GM23338 (cell line): Measurements from ENCODE around the gene POU2F3. TPM values are rescaled to one million over a fixed set of nuclear protein-coding genes. Genes with fewer than 3 reads are reported as not detected.

Experiments
- ATAC-seq: fragments of 200-7000 bp; cut with Tn5 transposase; 3 replicates; pipeline ENCODE4 v1.9.1; 2020
- DNase-seq: peaks from one replicate; pipeline ENCODE4 v3.0.0-alpha.2; 2015; ENCODE audit warnings: low spot score
- H2AFZ ChIP-seq: fragments of 200-600 bp; sonication (generic); 2 replicates; pipeline ENCODE4 v1.8.0; 2016; ENCODE audit warnings: antibody characterized with exemption, mild to moderate bottlenecking, moderate library complexity
- H3F3A ChIP-seq: fragments of 200-600 bp; sonication (generic); replicated peaks from 2 replicates; pipeline ENCODE4 v1.8.0; 2017; ENCODE audit warnings: antibody characterized with exemption, mixed run types, low read depth
- H3K27ac ChIP-seq: fragments of 200-600 bp; sonication (generic); 2 replicates; pipeline ENCODE4 v1.6.1; 2016; ENCODE audit warnings: low read depth
- H3K27me3 ChIP-seq: fragments of 200-600 bp; sonication (generic); 2 replicates; pipeline ENCODE4 v1.8.0; 2016; ENCODE audit warnings: mild to moderate bottlenecking, mixed run types, moderate library complexity; ENCODE audit not compliant: insufficient read depth
- H3K36me3 ChIP-seq: fragments of 200-600 bp; sonication (generic); 2 replicates; pipeline ENCODE4 v1.8.0; 2016; ENCODE audit warnings: mild to moderate bottlenecking; ENCODE audit not compliant: insufficient read depth
- H3K4me1 ChIP-seq: fragments of 200-600 bp; sonication (generic); 2 replicates; pipeline ENCODE4 v1.8.0; 2016; ENCODE audit warnings: mild to moderate bottlenecking, moderate library complexity; ENCODE audit not compliant: insufficient read depth
- H3K4me2 ChIP-seq: fragments of 200-600 bp; sonication (generic); 2 replicates; pipeline ENCODE4 v1.7.1; 2017; ENCODE audit warnings: mixed run types
- H3K4me3 ChIP-seq: fragments of 200-600 bp; sonication (generic); 2 replicates; pipeline ENCODE4 v1.6.1; 2016; ENCODE audit warnings: mixed run types
- H3K79me2 ChIP-seq: fragments of 200-600 bp; sonication (generic); replicated peaks from 2 replicates; pipeline ENCODE4 v1.8.0; 2017; ENCODE audit warnings: mild to moderate bottlenecking; ENCODE audit not compliant: insufficient read depth
- H3K9me2 ChIP-seq: fragments of 200-600 bp; sonication (generic); 2 replicates; pipeline ENCODE4 v1.8.0; 2017; ENCODE audit not compliant: insufficient read depth
- H4K20me1 ChIP-seq: fragments of 200-600 bp; sonication (generic); replicated peaks from 2 replicates; pipeline ENCODE4 v1.8.0; 2017; ENCODE audit warnings: mild to moderate bottlenecking; ENCODE audit not compliant: insufficient read depth
- H3K27ac Mint-ChIP-seq: 2 replicates; pipeline ENCODE4 v1.8.0; 2020; ENCODE audit warnings: inconsistent platforms, mild to moderate bottlenecking, moderate library complexity, mixed read lengths
- H3K27me3 Mint-ChIP-seq: 3 replicates; pipeline ENCODE4 v1.8.0; 2022; ENCODE audit warnings: low read depth, mild to moderate bottlenecking, moderate library complexity, mixed read lengths, inconsistent platforms; ENCODE audit not compliant: insufficient read depth, poor library complexity
- H3K36me3 Mint-ChIP-seq: 3 replicates; pipeline ENCODE4 v1.8.0; 2021; ENCODE audit warnings: low read depth, mild to moderate bottlenecking, inconsistent platforms, moderate library complexity, mixed read lengths
- H3K4me1 Mint-ChIP-seq: 3 replicates; pipeline ENCODE4 v1.8.0; 2020; ENCODE audit warnings: mild to moderate bottlenecking, inconsistent platforms, mixed read lengths
- H3K4me3 Mint-ChIP-seq: 3 replicates; pipeline ENCODE4 v1.8.0; 2021; ENCODE audit warnings: moderate library complexity, mild to moderate bottlenecking, inconsistent platforms, mixed read lengths
- H3K9me3 Mint-ChIP-seq: 3 replicates; pipeline ENCODE4 v1.8.0; 2020; ENCODE audit warnings: moderate library complexity, mild to moderate bottlenecking, inconsistent platforms, mixed read lengths
- CREB1 ChIP-seq: fragments of 250-450 bp; sonication (Bioruptor Pico); IDR thresholded peaks from 2 replicates; pipeline ENCODE4 v1.5.0; 2020; ENCODE audit warnings: low read depth, mild to moderate bottlenecking, moderate library complexity
- EZH2phosphoT487 ChIP-seq: fragments of 200-600 bp; sonication (generic); IDR thresholded peaks from one replicate; pipeline ENCODE4 v1.8.1; 2018; ENCODE audit warnings: antibody characterized with exemption; ENCODE audit not compliant: unreplicated experiment
- JUNB ChIP-seq: IDR thresholded peaks from one replicate; pipeline ENCODE4 v1.6.1; 2016; ENCODE audit warnings: antibody characterized with exemption; ENCODE audit not compliant: unreplicated experiment
- POLR2AphosphoS5 ChIP-seq: IDR thresholded peaks from 2 replicates; pipeline ENCODE4 v1.6.1; 2016; ENCODE audit warnings: antibody characterized with exemption, low read depth
- ZNF114 ChIP-seq: fragments of 250-450 bp; sonication (Bioruptor Pico); IDR thresholded peaks from 2 replicates; pipeline ENCODE4 v1.5.0; 2020; ENCODE audit warnings: mild to moderate bottlenecking, moderate library complexity
- ZNF331 ChIP-seq: fragments of 250-450 bp; sonication (Bioruptor Pico); IDR thresholded peaks from 2 replicates; pipeline ENCODE4 v1.5.0; 2020; ENCODE audit warnings: low read depth, mild to moderate bottlenecking, moderate library complexity
- polyA plus RNA-seq: library from polyadenylated mRNA; unstranded; fragments of >200 nt; fragmentation: Nextera tagmentation; extraction: Ambion mirVana; gene quantifications from 2 replicates; pipeline ENCODE4 v1.2.1, GENCODE V29; 2016
- total RNA-seq: library from RNA; depleted of rRNA; stranded (reverse); fragments of >200 nt; shearing (Covaris generic); gene quantifications from 2 replicates; pipeline ENCODE4 v1.2.3, GENCODE V29; 2014
- TF ChIP-seq, protein P1 (sequence below): IDR thresholded peaks from 2 replicates; pipeline ENCODE4 v1.6.1; 2016; ENCODE audit warnings: antibody characterized with exemption
- TF ChIP-seq, protein P2 (sequence below): fragments of 250-450 bp; sonication (Bioruptor Pico); IDR thresholded peaks from 2 replicates; pipeline ENCODE4 v1.5.0; 2020; ENCODE audit warnings: mild to moderate bottlenecking, moderate library complexity

The POU2F3 gene
- total and polyA plus RNA-seq, 2 experiments from 2014 or later: 0.45 to 0.79 TPM

DNA sequence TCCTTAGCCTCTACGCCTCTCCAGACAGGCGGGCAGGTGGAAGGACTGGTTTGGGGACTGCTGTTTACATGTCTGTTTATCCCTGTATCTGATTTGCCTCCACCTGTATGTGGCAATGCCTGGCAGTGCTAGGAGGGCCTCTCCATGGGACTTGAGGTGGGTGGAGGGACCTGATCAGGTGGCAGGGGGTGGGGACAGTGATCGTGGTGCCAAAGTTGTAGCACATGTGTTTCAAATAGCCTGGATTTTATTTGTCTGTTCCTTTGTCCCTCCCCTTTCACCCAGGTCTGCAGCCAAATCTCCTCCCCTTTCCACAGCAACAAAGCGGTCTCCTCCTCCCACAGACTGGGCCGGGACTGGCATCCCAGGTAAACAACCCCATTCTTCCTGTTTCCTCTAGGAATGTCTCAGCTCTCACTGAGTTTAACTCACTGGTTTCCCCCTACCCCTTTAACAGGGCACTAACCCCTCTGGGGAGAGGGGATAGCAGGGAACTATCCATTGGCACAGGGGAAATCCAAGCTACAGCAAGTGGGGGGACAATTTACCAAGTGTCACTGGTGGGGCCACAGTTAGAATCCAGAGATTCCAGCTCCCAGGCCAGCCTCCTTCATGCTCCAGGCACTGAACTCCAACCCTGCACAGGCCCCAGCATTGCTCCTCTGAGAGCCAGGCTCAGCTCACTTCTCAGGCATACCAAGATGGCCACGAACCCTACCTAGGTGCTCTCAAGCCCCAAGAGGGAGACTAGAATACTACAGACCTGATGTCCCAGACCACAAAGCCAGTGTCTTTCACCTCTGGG is 62.3 kb downstream of the POU2F3 start:
- Histone ChIP-seq H2AFZ (peak overlapping the region; percentile 72; the same call in 1 of the 2 replicates), H3F3A (no peaks in the 10 kb centered on the region), H3K4me1 (peaks cover 14% of the 10 kb centered on the region), H3K79me2 (no peaks in the 10 kb centered on the region), H3K27ac (no peak overlapping the region), H3K9me2 (no peaks in the 10 kb centered on the region), H3K36me3 (no peaks in the 10 kb centered on the region), H3K4me3 (no peak overlapping the region), H4K20me1 (no peaks in the 10 kb centered on the region), H3K4me2 (no peak overlapping the region), H3K27me3 (no peaks in the 10 kb centered on the region)
- TF ChIP-seq EZH2phosphoT487: no peak
- TF ChIP-seq, protein P1, sequence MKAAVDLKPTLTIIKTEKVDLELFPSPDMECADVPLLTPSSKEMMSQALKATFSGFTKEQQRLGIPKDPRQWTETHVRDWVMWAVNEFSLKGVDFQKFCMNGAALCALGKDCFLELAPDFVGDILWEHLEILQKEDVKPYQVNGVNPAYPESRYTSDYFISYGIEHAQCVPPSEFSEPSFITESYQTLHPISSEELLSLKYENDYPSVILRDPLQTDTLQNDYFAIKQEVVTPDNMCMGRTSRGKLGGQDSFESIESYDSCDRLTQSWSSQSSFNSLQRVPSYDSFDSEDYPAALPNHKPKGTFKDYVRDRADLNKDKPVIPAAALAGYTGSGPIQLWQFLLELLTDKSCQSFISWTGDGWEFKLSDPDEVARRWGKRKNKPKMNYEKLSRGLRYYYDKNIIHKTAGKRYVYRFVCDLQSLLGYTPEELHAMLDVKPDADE: no peak
- ATAC-seq (no peak; the same call in 2 of the 3 replicates), DNase-seq (no peak)
- Mint-ChIP-seq H3K9me3 (no peaks in the 10 kb centered on the region), H3K27me3 (peaks cover 11% of the 10 kb centered on the region), H3K36me3 (no peaks in the 10 kb centered on the region), H3K4me1 (peaks cover 28% of the 10 kb centered on the region), H3K27ac (no peak overlapping the region), H3K4me3 (no peak overlapping the region)

DNA sequence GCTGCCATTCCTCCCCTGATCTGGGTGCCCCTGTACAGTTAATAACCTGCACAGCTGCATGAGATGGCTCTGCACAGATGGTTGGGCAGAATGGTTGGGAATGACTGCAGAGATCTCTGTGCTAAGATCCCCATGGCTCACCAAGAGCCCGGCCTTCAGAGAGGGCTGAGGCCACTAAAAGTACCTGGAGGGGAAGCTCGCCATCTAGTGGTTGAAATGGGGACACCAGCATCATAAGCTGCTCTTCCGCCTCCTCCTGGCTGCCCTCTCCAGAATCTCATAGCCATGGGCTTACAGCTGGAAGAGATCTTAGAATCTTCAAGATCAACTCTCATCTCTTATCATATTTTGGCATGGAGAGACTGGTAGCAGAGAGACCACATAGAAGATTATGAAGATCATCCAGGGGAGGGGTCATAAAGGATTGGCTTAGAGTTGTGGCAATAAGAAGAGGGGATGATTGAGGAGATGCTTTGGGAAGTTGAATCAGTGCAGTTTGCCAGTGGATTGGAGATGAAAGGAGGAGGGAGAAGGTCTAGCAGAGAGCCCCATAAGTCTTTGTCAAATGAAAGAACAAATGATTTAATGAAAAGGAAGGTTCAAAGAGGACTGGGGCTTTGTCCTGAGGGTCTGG is 63.2 kb downstream of the POU2F3 start:
- H3F3A ChIP-seq: no peaks in the 10 kb centered on the region
- H3K9me3 Mint-ChIP-seq: no peaks in the 10 kb centered on the region
- no peaks in the 10 kb centered on the region for H4K20me1 ChIP-seq
- H3K4me1 ChIP-seq: peaks cover 16% of the 10 kb centered on the region
- peaks cover 30% of the 10 kb centered on the region for H3K4me1 Mint-ChIP-seq
- H3K9me2 ChIP-seq: no peaks in the 10 kb centered on the region
- no peak overlapping the region for H3K4me3 ChIP-seq
- H3K4me3 Mint-ChIP-seq: no peak overlapping the region
- H3K36me3 Mint-ChIP-seq: no peaks in the 10 kb centered on the region
- H3K27me3 Mint-ChIP-seq: peaks cover 11% of the 10 kb centered on the region
- no peak overlapping the region for H3K27ac ChIP-seq
- H3K79me2 ChIP-seq: no peaks in the 10 kb centered on the region
- no peak overlapping the region for H3K27ac Mint-ChIP-seq
- no peak overlapping the region for H3K4me2 ChIP-seq
- H2AFZ ChIP-seq: no peak overlapping the region
- DNase-seq (peak; percentile 94), ATAC-seq (peak; percentile 72)
- H3K36me3 ChIP-seq: no peaks in the 10 kb centered on the region
- H3K27me3 ChIP-seq: no peaks in the 10 kb centered on the region
- TF ChIP-seq POLR2AphosphoS5 (no peak), ZNF114 (0 out of 2 replicates have a peak, but pooled peaks have one; percentile 21), JUNB (no peak), ZNF331 (CRISPR knock-in tag) (no peak), CREB1 (CRISPR knock-in tag) (0 out of 2 replicates have a peak, but pooled peaks have one; percentile 44)
- TF ChIP-seq, protein P1: no peak
- TF ChIP-seq, protein P2, sequence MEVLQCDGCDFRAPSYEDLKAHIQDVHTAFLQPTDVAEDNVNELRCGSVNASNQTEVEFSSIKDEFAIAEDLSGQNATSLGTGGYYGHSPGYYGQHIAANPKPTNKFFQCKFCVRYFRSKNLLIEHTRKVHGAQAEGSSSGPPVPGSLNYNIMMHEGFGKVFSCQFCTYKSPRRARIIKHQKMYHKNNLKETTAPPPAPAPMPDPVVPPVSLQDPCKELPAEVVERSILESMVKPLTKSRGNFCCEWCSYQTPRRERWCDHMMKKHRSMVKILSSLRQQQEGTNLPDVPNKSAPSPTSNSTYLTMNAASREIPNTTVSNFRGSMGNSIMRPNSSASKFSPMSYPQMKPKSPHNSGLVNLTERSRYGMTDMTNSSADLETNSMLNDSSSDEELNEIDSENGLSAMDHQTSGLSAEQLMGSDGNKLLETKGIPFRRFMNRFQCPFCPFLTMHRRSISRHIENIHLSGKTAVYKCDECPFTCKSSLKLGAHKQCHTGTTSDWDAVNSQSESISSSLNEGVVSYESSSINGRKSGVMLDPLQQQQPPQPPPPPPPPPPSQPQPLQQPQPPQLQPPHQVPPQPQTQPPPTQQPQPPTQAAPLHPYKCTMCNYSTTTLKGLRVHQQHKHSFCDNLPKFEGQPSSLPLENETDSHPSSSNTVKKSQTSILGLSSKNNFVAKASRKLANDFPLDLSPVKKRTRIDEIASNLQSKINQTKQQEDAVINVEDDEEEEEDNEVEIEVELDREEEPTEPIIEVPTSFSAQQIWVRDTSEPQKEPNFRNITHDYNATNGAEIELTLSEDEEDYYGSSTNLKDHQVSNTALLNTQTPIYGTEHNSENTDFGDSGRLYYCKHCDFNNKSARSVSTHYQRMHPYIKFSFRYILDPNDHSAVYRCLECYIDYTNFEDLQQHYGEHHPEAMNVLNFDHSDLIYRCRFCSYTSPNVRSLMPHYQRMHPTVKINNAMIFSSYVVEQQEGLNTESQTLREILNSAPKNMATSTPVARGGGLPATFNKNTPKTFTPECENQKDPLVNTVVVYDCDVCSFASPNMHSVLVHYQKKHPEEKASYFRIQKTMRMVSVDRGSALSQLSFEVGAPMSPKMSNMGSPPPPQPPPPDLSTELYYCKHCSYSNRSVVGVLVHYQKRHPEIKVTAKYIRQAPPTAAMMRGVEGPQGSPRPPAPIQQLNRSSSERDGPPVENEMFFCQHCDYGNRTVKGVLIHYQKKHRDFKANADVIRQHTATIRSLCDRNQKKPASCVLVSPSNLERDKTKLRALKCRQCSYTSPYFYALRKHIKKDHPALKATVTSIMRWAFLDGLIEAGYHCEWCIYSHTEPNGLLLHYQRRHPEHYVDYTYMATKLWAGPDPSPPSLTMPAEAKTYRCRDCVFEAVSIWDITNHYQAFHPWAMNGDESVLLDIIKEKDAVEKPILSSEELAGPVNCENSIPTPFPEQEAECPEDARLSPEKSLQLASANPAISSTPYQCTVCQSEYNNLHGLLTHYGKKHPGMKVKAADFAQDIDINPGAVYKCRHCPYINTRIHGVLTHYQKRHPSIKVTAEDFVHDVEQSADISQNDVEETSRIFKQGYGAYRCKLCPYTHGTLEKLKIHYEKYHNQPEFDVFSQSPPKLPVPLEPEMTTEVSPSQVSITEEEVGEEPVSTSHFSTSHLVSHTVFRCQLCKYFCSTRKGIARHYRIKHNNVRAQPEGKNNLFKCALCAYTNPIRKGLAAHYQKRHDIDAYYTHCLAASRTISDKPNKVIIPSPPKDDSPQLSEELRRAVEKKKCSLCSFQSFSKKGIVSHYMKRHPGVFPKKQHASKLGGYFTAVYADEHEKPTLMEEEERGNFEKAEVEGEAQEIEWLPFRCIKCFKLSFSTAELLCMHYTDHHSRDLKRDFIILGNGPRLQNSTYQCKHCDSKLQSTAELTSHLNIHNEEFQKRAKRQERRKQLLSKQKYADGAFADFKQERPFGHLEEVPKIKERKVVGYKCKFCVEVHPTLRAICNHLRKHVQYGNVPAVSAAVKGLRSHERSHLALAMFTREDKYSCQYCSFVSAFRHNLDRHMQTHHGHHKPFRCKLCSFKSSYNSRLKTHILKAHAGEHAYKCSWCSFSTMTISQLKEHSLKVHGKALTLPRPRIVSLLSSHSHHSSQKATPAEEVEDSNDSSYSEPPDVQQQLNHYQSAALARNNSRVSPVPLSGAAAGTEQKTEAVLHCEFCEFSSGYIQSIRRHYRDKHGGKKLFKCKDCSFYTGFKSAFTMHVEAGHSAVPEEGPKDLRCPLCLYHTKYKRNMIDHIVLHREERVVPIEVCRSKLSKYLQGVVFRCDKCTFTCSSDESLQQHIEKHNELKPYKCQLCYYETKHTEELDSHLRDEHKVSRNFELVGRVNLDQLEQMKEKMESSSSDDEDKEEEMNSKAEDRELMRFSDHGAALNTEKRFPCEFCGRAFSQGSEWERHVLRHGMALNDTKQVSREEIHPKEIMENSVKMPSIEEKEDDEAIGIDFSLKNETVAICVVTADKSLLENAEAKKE (CRISPR knock-in tag): peak; percentile 45; the same call in 1 of the 2 replicates
